Right atrium auricular region (tissue), 2 donors: Measurements from ENCODE around the gene IQGAP2. TPM values are rescaled to one million over a fixed set of nuclear protein-coding genes. Genes with fewer than 3 reads are reported as not detected.

ENCODE experiments used
- DNase-seq: peaks from one replicate; pipeline ENCODE4 v3.0.0-alpha.2; 2019; ENCODE audit warnings: low spot score
- H3K27ac ChIP-seq, 2 donors: fragments of 200-600 bp; sonication (generic); 1 replicate in 1 of 2; 2 replicates in 1 of 2; pipeline ENCODE4 v1.5.1; 2016 to 2019
- H3K27me3 ChIP-seq, 2 donors: fragments of 200-600 bp; sonication (generic); one replicate each; pipeline versions ENCODE4 v1.5.1 to v1.6.0; 2017 to 2019
- H3K36me3 ChIP-seq: fragments of 200-600 bp; sonication (generic); one replicate; pipeline ENCODE4 v1.5.1; 2016
- H3K4me1 ChIP-seq, 2 donors: fragments of 200-600 bp; sonication (generic); one replicate each; pipeline versions ENCODE4 v1.5.1 to v1.6.0; 2017 to 2019
- H3K4me3 ChIP-seq, 2 donors: fragments of 200-600 bp; sonication (generic); 1 replicate in 1 of 2; 2 replicates in 1 of 2; pipeline ENCODE4 v1.5.1; 2017 to 2019; ENCODE audit warnings: mild to moderate bottlenecking in 1 of 2, moderate library complexity in 1 of 2
- H3K9me3 ChIP-seq, 2 donors: fragments of 200-600 bp; sonication (generic); one replicate each; pipeline ENCODE4 v1.5.1; 2019
- total RNA-seq, 2 donors: library from RNA; depleted of rRNA; stranded (reverse); fragments of >200 nt; gene quantifications; one replicate each; pipeline ENCODE4 v1.1.0, GENCODE V29; 2016
- TF ChIP-seq, protein P1 (sequence below), 2 donors: fragments of 200-600 bp; sonication (generic); IDR thresholded peaks; one replicate each; pipeline ENCODE4 v1.5.1; 2019; ENCODE audit warnings: antibody characterized with exemption in 2 of 2

The IQGAP2 gene
- total RNA-seq, 2 donors from 2014 or later = 5.4 to 12.3 TPM

DNA sequence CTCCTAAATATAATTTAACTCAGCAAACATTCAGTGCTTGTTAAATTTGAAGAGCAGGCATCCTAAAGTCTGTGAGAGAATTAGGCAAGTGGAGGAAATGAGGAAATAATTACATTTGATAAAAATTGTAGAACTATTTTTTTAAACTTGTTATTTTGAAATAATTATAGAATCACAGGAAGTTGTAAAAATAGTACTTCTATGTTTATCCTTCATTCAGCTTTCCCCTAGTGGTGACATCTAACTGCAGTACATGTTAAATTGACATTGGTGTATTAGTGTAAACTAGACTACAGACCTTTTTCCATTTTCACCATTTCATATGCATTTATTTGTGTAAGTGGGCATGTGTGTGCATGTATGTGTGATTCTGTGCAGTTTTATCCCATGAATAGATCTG lies 168.5 kb downstream of the IQGAP2 start:
- Histone ChIP-seq H3K4me3 (no peak overlapping the region), H3K27me3 (no peaks in the 10 kb centered on the region), H3K36me3 (no peaks in the 10 kb centered on the region), H3K27ac (no peak overlapping the region), H3K9me3 (no peaks in the 10 kb centered on the region), H3K4me1 (no peaks in the 10 kb centered on the region)
- TF ChIP-seq, protein P1, sequence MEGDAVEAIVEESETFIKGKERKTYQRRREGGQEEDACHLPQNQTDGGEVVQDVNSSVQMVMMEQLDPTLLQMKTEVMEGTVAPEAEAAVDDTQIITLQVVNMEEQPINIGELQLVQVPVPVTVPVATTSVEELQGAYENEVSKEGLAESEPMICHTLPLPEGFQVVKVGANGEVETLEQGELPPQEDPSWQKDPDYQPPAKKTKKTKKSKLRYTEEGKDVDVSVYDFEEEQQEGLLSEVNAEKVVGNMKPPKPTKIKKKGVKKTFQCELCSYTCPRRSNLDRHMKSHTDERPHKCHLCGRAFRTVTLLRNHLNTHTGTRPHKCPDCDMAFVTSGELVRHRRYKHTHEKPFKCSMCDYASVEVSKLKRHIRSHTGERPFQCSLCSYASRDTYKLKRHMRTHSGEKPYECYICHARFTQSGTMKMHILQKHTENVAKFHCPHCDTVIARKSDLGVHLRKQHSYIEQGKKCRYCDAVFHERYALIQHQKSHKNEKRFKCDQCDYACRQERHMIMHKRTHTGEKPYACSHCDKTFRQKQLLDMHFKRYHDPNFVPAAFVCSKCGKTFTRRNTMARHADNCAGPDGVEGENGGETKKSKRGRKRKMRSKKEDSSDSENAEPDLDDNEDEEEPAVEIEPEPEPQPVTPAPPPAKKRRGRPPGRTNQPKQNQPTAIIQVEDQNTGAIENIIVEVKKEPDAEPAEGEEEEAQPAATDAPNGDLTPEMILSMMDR (IDR thresholded peaks at IDR 0.05) = peak in 1 of 2 donors; percentile 28
- no peak for DNase-seq

GRCh38 chr5:76576450-76576849 lies 173.4 kb downstream of the IQGAP2 start:
- Histone ChIP-seq H3K27me3 (no peaks in the 10 kb centered on the region), H3K9me3 (no peaks in the 10 kb centered on the region), H3K4me3 (no peak overlapping the region), H3K36me3 (no peaks in the 10 kb centered on the region), H3K4me1 (no peaks in the 10 kb centered on the region), H3K27ac (no peak overlapping the region)
- TF ChIP-seq, protein P1 (IDR thresholded peaks at IDR 0.05) = no peak
- no peak for DNase-seq

DNA sequence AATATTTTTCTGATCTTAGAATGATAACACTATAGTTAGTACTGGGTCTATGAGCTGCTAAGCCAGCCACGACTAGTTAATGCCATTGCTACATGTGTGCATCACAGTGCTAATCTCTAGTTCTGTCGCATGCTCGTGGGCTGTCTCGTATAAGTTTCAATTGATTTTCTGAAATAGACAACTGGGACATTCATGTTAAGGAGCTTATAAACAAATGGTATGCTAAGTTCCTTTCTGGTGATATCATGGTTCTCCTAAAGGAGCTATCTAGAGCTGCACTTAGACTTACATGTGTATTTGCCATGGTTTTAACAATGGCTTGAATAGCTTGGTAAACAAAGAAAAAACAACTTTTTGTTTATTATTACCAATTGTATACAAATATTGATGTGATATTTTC lies 173.9 kb downstream of the IQGAP2 start:
- TF ChIP-seq, protein P1 (IDR thresholded peaks at IDR 0.05) = no peak
- H3K4me3 ChIP-seq = no peak overlapping the region
- no peak for DNase-seq
- no peak overlapping the region for H3K27ac ChIP-seq
- H3K4me1 ChIP-seq = no peaks in the 10 kb centered on the region
- H3K36me3 ChIP-seq = no peaks in the 10 kb centered on the region
- no peaks in the 10 kb centered on the region for H3K27me3 ChIP-seq
- no peaks in the 10 kb centered on the region for H3K9me3 ChIP-seq

DNA sequence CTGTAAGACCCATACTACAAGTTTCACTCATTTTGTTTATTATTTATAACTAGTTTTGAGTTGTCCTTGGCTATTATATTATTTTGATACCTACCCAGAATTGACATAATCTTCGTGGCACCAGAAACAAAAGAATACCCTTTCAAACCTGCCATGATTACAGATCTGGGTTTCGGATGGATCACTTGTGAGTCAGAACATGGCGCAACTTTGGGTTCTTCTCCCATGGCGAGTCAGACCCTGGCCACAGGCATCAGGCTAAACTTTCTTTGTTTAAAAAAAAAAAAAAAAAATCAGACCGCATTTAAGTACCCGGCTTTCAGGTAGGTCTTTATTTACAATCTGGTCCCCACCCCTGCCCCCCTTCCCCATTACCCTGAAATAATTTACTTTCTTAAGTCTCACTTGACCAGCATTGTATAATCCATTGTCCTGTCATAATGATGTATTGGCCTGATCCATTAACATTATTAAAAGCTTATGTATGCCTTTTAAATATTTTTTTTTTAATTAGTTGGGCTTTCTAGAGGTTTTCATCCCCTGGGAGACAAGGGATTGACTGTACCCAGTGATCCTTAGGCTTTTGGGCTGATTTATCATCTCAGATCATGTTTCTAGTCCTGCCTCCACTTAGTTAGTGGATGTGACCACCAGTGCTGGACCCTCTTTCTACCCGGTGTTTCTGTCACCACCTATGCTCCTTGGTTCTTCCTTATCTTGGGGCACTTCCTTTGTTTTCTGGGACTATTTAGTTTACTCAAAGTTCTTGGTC lies 176.3 kb downstream of the IQGAP2 start:
- Histone ChIP-seq H3K27ac (no peak overlapping the region), H3K27me3 (no peaks in the 10 kb centered on the region), H3K36me3 (no peaks in the 10 kb centered on the region), H3K4me3 (no peak overlapping the region), H3K4me1 (no peaks in the 10 kb centered on the region), H3K9me3 (no peaks in the 10 kb centered on the region)
- TF ChIP-seq, protein P1 (IDR thresholded peaks at IDR 0.05) = no peak
- no peak for DNase-seq

DNA sequence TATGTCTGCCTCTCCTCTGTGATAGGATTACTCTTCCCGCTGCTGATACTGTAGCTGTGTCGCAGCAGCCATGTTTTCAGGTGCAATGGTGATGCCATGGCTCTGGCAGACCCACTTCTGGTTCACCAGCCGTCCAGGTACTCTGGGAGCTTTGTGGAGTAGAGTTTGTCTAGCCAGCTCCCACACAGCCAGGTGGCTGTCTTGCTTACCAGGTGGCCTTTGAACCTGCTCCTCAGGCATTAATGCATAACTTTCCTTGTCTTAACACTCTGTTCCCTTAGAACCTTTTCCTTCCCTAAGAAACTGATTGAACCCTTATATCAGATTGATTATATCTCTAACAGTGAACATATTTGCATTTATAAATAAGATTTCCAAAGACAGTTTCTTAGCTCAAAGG lies 177.9 kb downstream of the IQGAP2 start:
- Histone ChIP-seq H3K4me3 (no peak overlapping the region), H3K9me3 (no peaks in the 10 kb centered on the region), H3K4me1 (no peaks in the 10 kb centered on the region), H3K27ac (no peak overlapping the region), H3K27me3 (no peaks in the 10 kb centered on the region), H3K36me3 (no peaks in the 10 kb centered on the region)
- TF ChIP-seq, protein P1 (IDR thresholded peaks at IDR 0.05) = no peak
- no peak for DNase-seq
